ENCODE measurements around the gene CAV1.

DNA sequence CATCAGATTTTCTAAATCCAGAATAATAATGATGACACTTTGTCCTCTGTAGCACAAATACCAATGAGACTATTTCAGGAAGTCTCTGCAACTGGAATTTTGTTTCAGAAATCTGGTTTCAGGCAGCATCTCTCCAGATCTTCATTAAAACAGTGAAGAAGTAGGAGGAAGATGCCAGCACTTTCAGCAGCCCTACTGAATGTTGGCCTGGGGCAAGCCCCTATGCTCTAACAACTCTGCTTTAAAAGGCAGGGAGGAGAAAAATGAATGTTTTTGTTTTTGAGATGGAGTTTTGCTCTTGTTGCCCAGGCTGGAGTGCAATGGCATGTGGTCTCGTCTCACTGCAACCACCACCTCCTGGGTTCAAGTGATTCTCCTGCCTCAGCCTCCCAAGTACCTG, 7.2 kb upstream of the CAV1 start:
- TF ChIP-seq, protein P1, sequence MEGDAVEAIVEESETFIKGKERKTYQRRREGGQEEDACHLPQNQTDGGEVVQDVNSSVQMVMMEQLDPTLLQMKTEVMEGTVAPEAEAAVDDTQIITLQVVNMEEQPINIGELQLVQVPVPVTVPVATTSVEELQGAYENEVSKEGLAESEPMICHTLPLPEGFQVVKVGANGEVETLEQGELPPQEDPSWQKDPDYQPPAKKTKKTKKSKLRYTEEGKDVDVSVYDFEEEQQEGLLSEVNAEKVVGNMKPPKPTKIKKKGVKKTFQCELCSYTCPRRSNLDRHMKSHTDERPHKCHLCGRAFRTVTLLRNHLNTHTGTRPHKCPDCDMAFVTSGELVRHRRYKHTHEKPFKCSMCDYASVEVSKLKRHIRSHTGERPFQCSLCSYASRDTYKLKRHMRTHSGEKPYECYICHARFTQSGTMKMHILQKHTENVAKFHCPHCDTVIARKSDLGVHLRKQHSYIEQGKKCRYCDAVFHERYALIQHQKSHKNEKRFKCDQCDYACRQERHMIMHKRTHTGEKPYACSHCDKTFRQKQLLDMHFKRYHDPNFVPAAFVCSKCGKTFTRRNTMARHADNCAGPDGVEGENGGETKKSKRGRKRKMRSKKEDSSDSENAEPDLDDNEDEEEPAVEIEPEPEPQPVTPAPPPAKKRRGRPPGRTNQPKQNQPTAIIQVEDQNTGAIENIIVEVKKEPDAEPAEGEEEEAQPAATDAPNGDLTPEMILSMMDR (conservative IDR thresholded peaks at IDR 0.05): no peak
- TF ChIP-seq ZFX (IDR thresholded peaks at IDR 0.05): no peak
